ENCODE data around the gene ESF1.

DNA sequence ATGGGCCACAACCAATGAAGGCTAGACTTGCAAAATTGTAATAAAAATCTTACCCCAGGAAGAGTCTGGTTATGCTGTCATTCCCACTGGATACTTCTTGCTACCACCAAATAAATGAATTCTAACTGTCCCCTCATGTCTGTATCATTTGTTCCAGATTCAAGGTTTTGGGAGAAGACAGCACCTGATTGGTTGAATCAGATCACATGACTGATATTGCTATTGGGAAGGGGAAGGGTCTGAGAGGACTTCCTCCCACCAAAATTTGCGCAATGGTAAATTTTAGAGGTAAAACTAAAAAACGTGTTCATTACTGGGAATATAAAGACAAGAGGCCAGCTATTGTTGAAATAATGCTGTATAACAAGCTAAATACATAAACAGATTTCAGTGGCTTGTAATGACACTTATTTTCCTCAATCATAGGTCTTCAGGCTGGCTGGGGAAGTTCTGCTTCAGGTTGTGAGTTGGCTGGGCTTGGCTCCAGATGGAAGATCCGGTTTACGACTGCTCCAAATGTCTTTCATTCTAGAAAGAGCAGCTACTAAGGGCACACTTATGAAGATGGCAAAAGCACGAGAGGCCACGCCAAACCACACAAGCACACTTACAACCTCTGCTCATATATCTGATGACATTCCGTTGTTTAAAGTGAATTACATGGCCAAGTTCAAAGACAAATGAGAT, 118.9 kb downstream of the ESF1 start:
- no peak for TF ChIP-seq ZNF76 (tag by site-specific recombination; IDR thresholded peaks at IDR 0.05; ENCODE audit: borderline replicate concordance, low read depth)
- TF ChIP-seq, protein P1, sequence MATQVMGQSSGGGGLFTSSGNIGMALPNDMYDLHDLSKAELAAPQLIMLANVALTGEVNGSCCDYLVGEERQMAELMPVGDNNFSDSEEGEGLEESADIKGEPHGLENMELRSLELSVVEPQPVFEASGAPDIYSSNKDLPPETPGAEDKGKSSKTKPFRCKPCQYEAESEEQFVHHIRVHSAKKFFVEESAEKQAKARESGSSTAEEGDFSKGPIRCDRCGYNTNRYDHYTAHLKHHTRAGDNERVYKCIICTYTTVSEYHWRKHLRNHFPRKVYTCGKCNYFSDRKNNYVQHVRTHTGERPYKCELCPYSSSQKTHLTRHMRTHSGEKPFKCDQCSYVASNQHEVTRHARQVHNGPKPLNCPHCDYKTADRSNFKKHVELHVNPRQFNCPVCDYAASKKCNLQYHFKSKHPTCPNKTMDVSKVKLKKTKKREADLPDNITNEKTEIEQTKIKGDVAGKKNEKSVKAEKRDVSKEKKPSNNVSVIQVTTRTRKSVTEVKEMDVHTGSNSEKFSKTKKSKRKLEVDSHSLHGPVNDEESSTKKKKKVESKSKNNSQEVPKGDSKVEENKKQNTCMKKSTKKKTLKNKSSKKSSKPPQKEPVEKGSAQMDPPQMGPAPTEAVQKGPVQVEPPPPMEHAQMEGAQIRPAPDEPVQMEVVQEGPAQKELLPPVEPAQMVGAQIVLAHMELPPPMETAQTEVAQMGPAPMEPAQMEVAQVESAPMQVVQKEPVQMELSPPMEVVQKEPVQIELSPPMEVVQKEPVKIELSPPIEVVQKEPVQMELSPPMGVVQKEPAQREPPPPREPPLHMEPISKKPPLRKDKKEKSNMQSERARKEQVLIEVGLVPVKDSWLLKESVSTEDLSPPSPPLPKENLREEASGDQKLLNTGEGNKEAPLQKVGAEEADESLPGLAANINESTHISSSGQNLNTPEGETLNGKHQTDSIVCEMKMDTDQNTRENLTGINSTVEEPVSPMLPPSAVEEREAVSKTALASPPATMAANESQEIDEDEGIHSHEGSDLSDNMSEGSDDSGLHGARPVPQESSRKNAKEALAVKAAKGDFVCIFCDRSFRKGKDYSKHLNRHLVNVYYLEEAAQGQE (tag by site-specific recombination; IDR thresholded peaks at IDR 0.05) = no peak
- no peak for TF ChIP-seq CTCF (tag by site-specific recombination; IDR thresholded peaks at IDR 0.05)
- no peak for TF ChIP-seq ZBTB20 (tag by site-specific recombination; IDR thresholded peaks at IDR 0.05)
- TF ChIP-seq YY1 (tag by site-specific recombination; IDR thresholded peaks at IDR 0.05) = no peak
